ENCODE measurements around the gene CDC42SE2.
"Not testable (repeated sequence)": the region's sequence is repeated elsewhere in the genome, so short reads cannot be mapped to it uniquely, and the experiment has no call there.

Gene CDC42SE2

GRCh38 chr5:131250751-131251475, 12.9 kb upstream of the CDC42SE2 start:
- no peak for DNase-seq (ENCODE audit: low read depth)

- DNase-seq (ENCODE audit: low read depth) = no peak
Measured at GRCh38 chr5:131252824-131253171, 11.1 kb upstream of the CDC42SE2 start.

- DNase-seq (ENCODE audit: low read depth) = not testable (repeated sequence)
Measured at GRCh38 chr5:131254025-131254424, 9.8 kb upstream of the CDC42SE2 start.

GRCh38 chr5:131254741-131255140, 9.1 kb upstream of the CDC42SE2 start:
- no peak for DNase-seq (ENCODE audit: low read depth)

- DNase-seq (ENCODE audit: low read depth) = no peak
Measured at GRCh38 chr5:131256507-131256823, 7.4 kb upstream of the CDC42SE2 start.

DNA sequence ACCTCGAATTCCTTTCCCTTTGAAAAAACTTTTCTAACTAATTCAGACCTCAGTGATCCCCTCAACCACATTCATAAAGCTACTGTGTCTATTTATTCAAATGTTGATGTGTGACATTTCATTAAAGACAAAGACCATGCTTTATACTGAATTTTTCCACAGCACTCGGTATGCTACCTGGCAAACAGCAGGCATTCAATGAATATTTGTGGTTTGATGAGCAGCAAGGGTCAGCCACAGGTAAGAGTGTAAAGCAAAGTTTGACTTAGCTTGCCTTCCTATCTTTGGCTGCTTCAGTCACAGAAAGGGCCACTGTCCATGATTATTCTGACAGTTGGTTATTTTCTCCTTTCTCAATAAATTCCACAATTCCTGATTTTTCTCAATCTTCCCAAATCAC, 5.1 kb upstream of the CDC42SE2 start:
- no peak for DNase-seq (ENCODE audit: low read depth)

- DNase-seq (ENCODE audit: low read depth) = no peak
Measured at GRCh38 chr5:131259326-131259725, 4.5 kb upstream of the CDC42SE2 start.

GRCh38 chr5:131260895-131261294, 3.0 kb upstream of the CDC42SE2 start:
- DNase-seq (ENCODE audit: low read depth) = no peak

DNA sequence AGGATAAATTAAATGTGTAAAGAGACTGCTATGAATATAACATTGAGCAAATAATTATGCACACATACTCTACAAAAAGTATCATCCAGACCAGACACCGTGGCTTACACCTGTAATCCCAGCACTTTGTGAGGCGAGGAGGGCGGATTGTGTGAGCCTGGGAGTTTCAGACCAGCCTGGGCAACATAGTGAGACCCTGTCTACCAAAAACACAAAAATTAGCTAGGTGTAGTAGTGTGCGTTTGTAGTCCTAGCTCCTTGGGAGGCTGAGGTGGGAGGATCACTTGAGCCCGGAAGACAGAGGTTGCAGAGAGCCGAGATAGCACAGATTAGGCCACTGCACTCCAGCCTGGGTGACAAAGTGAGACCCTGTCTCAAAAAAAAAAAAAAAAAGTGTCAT, 2.4 kb upstream of the CDC42SE2 start:
- no peak for DNase-seq (ENCODE audit: low read depth)

DNA sequence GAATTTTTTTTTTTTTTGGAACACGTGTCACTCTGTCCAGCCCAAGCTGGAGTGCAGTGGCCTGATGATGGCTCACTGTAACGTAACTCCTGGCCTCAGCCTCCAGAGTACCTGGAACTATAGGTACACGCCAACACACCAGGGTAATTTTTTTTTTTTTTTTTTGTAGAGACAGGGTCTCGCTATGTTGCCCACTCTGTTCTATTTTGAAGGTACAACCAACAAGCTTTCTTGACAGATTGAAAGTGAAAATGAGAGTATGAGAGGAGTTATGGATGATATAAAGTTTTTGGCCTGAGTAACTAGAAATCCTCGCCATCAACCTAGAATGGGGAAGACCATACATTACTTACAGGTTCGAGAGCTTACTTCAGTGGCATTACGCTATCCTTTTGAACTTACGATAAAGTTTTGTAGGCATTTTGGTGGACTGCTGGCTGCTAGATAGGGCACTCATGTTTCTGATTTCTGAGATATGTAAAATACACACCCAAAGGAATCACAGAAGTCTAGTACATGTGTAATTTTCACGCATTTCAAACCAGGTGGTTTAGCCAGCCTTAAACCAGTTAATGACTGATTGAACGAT, 806 bp upstream of the CDC42SE2 start:
- no peak for DNase-seq (ENCODE audit: low read depth)

GRCh38 chr5:131264451-131265099, 722 bp downstream of the CDC42SE2 start:
- DNase-seq (ENCODE audit: low read depth) = no peak

GRCh38 chr5:131265311-131265803, 1.5 kb downstream of the CDC42SE2 start:
- no peak for DNase-seq (ENCODE audit: low read depth)

DNA sequence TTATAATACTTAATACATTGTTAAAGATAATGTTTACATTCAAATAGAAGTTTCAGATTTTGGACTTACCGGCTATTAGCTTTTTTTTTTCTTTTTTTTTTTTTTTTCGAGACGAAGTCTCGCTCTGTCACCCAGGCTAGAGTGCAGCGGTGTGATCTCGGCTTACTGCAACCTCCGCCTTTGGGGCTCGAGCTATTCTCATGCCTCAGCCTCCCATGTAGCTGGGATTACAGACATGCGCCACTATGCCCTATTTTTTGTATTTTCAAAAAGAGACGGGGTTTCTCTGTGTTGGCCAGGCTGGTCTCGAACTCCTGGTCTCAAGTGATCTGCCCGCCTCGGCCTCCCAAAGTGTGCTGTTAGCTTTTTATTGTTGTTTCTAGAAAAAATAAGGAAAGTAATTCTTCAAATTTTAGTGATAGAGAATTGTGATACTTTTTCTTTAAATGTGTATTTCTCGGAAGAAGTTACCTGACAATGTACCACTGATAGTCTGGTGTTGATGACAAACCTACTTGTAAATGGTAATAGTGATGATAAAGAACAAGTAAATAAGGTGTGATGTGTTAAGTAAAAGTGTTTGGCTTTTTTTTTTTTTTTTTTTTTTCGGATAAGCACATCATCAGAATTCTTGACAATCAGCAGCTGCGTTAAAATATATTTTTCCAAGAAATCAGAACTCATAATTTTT, 2.7 kb downstream of the CDC42SE2 start:
- DNase-seq (ENCODE audit: low read depth) = no peak

- DNase-seq (ENCODE audit: low read depth) = no peak
Measured at GRCh38 chr5:131268758-131269370, 5.0 kb downstream of the CDC42SE2 start.

DNA sequence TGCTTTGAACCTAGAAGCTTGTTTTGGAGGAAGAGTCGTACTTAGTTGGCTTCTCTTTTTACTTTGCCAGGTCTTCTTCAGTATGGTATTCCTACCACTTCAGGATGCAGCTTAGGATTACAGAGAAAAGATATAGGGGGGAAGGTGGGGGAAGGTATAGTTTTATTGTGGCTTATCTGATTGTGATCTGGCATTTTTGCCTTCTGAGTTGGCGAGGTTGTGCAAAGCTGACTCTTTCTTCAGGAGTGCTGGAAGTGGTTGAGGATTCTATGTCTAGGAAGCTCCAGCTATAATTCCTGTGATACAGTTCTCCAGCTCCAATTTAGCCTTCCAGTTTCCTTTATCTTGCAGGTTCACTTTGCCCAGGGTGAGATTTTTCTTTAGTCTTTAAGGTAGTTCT, 7.0 kb downstream of the CDC42SE2 start:
- no peak for DNase-seq (ENCODE audit: low read depth)

- not testable (repeated sequence) for DNase-seq (ENCODE audit: low read depth)
Measured at GRCh38 chr5:131271888-131272287, 8.0 kb downstream of the CDC42SE2 start.

DNA sequence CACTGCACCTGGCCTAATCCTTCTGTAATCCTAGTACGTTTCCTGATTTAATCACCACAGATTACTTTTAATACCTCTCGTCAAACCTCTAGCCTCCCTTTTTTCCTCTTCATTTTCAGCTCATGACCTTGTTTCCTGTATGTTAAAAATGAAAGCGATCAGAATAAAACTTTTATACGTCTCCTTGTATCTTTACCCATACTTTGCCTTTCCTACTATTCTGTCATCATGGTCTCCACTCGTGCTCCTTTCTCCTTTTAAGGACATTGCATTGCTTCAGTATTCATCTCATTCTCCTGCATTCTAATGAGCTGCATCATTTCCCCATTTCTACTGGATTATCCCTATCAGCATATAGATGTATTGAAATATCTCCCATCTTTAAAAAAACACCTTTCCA, 8.5 kb downstream of the CDC42SE2 start:
- DNase-seq (ENCODE audit: low read depth) = no peak

- DNase-seq (ENCODE audit: low read depth) = no peak
Measured at GRCh38 chr5:131272724-131273123, 8.9 kb downstream of the CDC42SE2 start.

GRCh38 chr5:131274326-131275063, 10.6 kb downstream of the CDC42SE2 start:
- DNase-seq (ENCODE audit: low read depth) = no peak

DNA sequence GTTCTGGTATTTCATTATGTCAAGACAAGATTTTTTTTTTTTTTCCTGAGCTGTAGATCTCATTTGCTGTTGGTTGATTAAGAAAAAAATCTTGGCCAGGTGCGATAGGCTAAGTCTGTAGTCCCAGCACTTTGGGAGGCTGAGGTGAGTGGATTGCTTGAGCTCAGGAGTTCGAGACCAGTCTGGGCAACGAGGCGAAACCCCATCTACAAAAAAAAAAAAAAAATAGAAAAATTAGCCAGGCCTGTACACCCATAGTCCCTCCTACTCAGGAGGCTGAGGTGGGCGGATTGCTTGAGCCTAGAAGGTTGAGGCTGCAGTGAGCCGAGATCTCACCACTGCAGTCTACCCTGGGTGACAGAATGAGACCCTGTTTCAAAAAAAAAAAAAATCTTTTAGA, 12.2 kb downstream of the CDC42SE2 start:
- no peak for DNase-seq (ENCODE audit: low read depth)

GRCh38 chr5:131277447-131277846, 13.6 kb downstream of the CDC42SE2 start:
- DNase-seq (ENCODE audit: low read depth) = no peak

All from HS-27A (cell line).